Heart left ventricle (tissue), 16 donors: Measurements from ENCODE around the gene BICC1. TPM values are rescaled to one million over a fixed set of nuclear protein-coding genes. Genes with fewer than 3 reads are reported as not detected.
A peak's percentile ranks its signal among the peaks of the same experiment; 100 is the strongest.

Experiments used
- ATAC-seq, 4 donors: fragments of 200-7000 bp; cut with Tn5 transposase; one replicate each; pipeline ENCODE4 v1.9.1; 2020 to 2022; ENCODE audit warnings: moderate library complexity in 4 of 4, mild to moderate bottlenecking in 3 of 4, moderate number of reproducible peaks in 1 of 4
- DNase-seq, 5 donors: peaks; one replicate each; pipeline ENCODE4 v3.0.0-alpha.2; 2020
- H3K27ac ChIP-seq, 12 donors: fragments of 200-600 bp; sonication (generic) in 4 of 12; one replicate each; pipeline versions ENCODE4 v1.5.0 to v1.8.0; 2016 to 2022; ENCODE audit warnings: mild to moderate bottlenecking in 2 of 12
- H3K27me3 ChIP-seq, 9 donors: fragments of 200-600 bp; sonication (generic) in 2 of 9; one replicate each; pipeline versions ENCODE4 v1.5.1 to v1.8.0; 2016 to 2022; ENCODE audit warnings: mild to moderate bottlenecking in 3 of 9
- H3K36me3 ChIP-seq, 9 donors: fragments of 200-600 bp; sonication (generic) in 2 of 9; one replicate each; pipeline versions ENCODE4 v1.5.0 to v1.8.0; 2018 to 2022; ENCODE audit warnings: mild to moderate bottlenecking in 2 of 9
- H3K4me1 ChIP-seq, 12 donors: fragments of 200-600 bp; sonication (generic) in 4 of 12; one replicate each; pipeline versions ENCODE4 v1.5.0 to v1.8.0; 2016 to 2022; ENCODE audit warnings: mild to moderate bottlenecking in 3 of 12
- H3K4me3 ChIP-seq, 12 donors: fragments of 200-600 bp; sonication (generic) in 4 of 12; one replicate each; pipeline versions ENCODE4 v1.5.0 to v1.8.0; 2017 to 2022; ENCODE audit warnings: mild to moderate bottlenecking in 9 of 12, moderate library complexity in 4 of 12
- H3K9me3 ChIP-seq, 12 donors: fragments of 200-600 bp; sonication (generic) in 4 of 12; one replicate each; pipeline versions ENCODE4 v1.5.0 to v1.8.0; 2016 to 2022; ENCODE audit warnings: mild to moderate bottlenecking in 1 of 12
- POLR2A ChIP-seq, 2 donors: fragments of 450-650 bp; IDR thresholded peaks; one replicate each; pipeline ENCODE4 v1.6.1; 2017; ENCODE audit warnings: antibody characterized with exemption in 2 of 2, mild to moderate bottlenecking in 2 of 2, moderate library complexity in 2 of 2
- WGBS, 4 donors: extraction: QIAGEN DNeasy Blood & Tissue Kit in 2 of 4; methylation state at CpG; one replicate each; pipeline versions ENCODE4 v1.1.5 to v1.1.7; 2013 to 2018; 5-methylcytosine and 5-hydroxymethylcytosine counted together
- intact Hi-C, 10 donors: fragments of 100-400 bp; cut with DNase I; formaldehyde crosslinking; loops; one replicate each; pipeline versions ENCODE4 v1.11.1 to v1.14.2; 2022
- long read RNA-seq, 3 donors: library from polyadenylated mRNA; unstranded; transcript quantifications; one replicate each; pipeline ENCODE4 v2.0.0, GENCODE V29; 2020 to 2021
- polyA plus RNA-seq, 2 donors: library from polyadenylated mRNA; stranded (reverse); fragments of 200-250 nt; gene quantifications; one replicate each; pipeline ENCODE4 v1.2.3, GENCODE V29; 2013
- total RNA-seq, 9 donors: library from RNA; depleted of rRNA in 2 of 9; stranded (reverse); fragments of >200 nt in 2 of 9; fragmentation: NEBNext Ultra II Directional in 3 of 9; extraction: Animal tissue kit (Norgen Biotek cat#: 25700) in 3 of 9; gene quantifications; one replicate each; pipeline versions ENCODE4 v1.1.0 to v1.2.4, GENCODE V29; 2016 to 2023
- TF ChIP-seq, protein P1 (sequence below), 12 donors: fragments of 200-600 bp; sonication (generic) in 4 of 12; IDR thresholded peaks; one replicate each; pipeline versions ENCODE4 v1.5.0 to v1.8.0; 2018 to 2022; ENCODE audit warnings: antibody characterized with exemption in 12 of 12, mild to moderate bottlenecking in 5 of 12
- donor health status: ischemic (EF 13 %, LVEDD 7.1; RV severe dilation, severe dysfunction).
- donor health status: healthy with polysubstance abuse.
- donor health status: DM: no; HTN: yes; CAD: no.
- donor health status: DM: no; HTN: no; CAD: no.
- donor health status: ischemic (EF 25% LVEDD 6.9; RV normal size, moderate dysfunction).
- donor health status: ischemic (EF 25% LVEDD 5.7; RV mildly dilated, moderate dysfunction).
- donor health status: healthy.
- donor health status: DM: yes; HTN: yes; CAD: no.
- donor health status: ischemic (EF 35%, LVEDD 5.7; RV mildly dilated, moderate dysfunction).
- donor health status: nonischemic (EF 11% LVEDD 7.7; RV severe dilation, severe dysfunction).
- donor health status: DM: yes; HTN: yes; CAD: no.
- donor health status: PGD.
- donor health status: ischemic (EF 29% LVEDD 5.4; RV normal size, mild dysfunction).
- donor health status: nonischemic (EF 23%, LVEDD 6.1; RV moderate dilation, normal function).

The BICC1 gene, protein sequence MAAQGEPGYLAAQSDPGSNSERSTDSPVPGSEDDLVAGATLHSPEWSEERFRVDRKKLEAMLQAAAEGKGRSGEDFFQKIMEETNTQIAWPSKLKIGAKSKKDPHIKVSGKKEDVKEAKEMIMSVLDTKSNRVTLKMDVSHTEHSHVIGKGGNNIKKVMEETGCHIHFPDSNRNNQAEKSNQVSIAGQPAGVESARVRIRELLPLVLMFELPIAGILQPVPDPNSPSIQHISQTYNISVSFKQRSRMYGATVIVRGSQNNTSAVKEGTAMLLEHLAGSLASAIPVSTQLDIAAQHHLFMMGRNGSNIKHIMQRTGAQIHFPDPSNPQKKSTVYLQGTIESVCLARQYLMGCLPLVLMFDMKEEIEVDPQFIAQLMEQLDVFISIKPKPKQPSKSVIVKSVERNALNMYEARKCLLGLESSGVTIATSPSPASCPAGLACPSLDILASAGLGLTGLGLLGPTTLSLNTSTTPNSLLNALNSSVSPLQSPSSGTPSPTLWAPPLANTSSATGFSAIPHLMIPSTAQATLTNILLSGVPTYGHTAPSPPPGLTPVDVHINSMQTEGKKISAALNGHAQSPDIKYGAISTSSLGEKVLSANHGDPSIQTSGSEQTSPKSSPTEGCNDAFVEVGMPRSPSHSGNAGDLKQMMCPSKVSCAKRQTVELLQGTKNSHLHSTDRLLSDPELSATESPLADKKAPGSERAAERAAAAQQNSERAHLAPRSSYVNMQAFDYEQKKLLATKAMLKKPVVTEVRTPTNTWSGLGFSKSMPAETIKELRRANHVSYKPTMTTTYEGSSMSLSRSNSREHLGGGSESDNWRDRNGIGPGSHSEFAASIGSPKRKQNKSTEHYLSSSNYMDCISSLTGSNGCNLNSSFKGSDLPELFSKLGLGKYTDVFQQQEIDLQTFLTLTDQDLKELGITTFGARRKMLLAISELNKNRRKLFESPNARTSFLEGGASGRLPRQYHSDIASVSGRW
- total RNA-seq (10 to 100 TPM in 2 of 9 donors, 1 to 10 TPM in 7; 3.5 to 18.7 (median 4.8) TPM), polyA plus RNA-seq (1 to 10 TPM; 1.6 to 2.1 TPM)
- long read RNA-seq, donor 1, full-length matches to known transcripts, result 1 of 4 reads
- long read RNA-seq, donor 1, partial matches to known transcripts, result 1 of 4 reads
- long read RNA-seq, donor 1, other reads (novel, unspliced or antisense), result 2 of 4 reads
- long read RNA-seq, donor 2, partial matches to known transcripts, result 1 of 1 reads
- long read RNA-seq, donor 2, other reads (novel, unspliced or antisense), result 0 of 1 reads
- long read RNA-seq, donor 3, full-length matches to known transcripts, result 1 of 4 reads
- long read RNA-seq, donor 3, partial matches to known transcripts, result 1 of 4 reads
- long read RNA-seq, donor 3, other reads (novel, unspliced or antisense), result 2 of 4 reads

- intact Hi-C loops, result loop anchor here in 2 of 10 donors (5.0 to 10.0 kb wide), 2 partner anchors 35 to 262 kb away; no protein-coding TSS in a partner anchor
- peaks cover 0 to 15% (median 0%) of the 10 kb centered on the region in 12 donors for H3K4me1 ChIP-seq
- no peaks in the 10 kb centered on the region for H3K9me3 ChIP-seq
- H3K36me3 ChIP-seq, result no peaks in the 10 kb centered on the region
- ATAC-seq, result peak; percentile 63 to 89 (median 83)
- DNase-seq, result peak; percentile 31 to 65 (median 50)
- WGBS, 4 donors, result 0 to 1% (median 1%) methylated on average over 27 to 82 of the region's 82 CpGs
- H3K4me3 ChIP-seq, result peak within 1 kb of the TSS; percentile 41 to 85 (median 62)
- H3K27ac ChIP-seq, result peak within 1 kb of the TSS; percentile 58 to 88 (median 74)
- TF ChIP-seq POLR2A (IDR thresholded peaks at IDR 0.05), result no peak
- TF ChIP-seq, protein P1, sequence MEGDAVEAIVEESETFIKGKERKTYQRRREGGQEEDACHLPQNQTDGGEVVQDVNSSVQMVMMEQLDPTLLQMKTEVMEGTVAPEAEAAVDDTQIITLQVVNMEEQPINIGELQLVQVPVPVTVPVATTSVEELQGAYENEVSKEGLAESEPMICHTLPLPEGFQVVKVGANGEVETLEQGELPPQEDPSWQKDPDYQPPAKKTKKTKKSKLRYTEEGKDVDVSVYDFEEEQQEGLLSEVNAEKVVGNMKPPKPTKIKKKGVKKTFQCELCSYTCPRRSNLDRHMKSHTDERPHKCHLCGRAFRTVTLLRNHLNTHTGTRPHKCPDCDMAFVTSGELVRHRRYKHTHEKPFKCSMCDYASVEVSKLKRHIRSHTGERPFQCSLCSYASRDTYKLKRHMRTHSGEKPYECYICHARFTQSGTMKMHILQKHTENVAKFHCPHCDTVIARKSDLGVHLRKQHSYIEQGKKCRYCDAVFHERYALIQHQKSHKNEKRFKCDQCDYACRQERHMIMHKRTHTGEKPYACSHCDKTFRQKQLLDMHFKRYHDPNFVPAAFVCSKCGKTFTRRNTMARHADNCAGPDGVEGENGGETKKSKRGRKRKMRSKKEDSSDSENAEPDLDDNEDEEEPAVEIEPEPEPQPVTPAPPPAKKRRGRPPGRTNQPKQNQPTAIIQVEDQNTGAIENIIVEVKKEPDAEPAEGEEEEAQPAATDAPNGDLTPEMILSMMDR (IDR thresholded peaks at IDR 0.05), result peak in 3 of 12 donors; percentile 7 to 16 (median 11)
- peaks cover 0 to 49% (median 3%) of the 10 kb centered on the region in 9 donors for H3K27me3 ChIP-seq
Measured at GRCh38 chr10:58512491-58513187, at the start of gene BICC1. BICC1 (plus strand) TSS chr10:58512872; CDS start chr10:58513144, 272 bp downstream.

DNA sequence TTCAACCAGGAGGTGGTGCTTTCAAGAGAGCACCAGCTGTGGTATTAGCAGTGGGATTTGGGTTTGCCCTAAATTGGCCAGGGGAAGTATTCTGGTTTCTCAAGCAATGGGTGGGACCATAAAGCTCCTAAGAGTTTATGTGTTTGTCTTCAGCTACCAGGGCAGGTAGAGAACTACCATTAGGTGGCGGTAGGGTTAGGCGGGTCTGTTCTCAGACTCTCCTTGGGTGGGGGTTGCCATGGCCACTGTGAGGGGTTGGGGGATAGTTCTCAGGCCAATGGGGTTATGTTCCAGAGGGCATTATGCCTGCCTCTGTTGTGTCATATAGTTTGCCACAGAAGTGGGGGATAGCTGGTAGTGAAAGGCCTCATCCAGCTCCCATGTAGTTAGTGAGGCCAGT lies 47.7 kb upstream of the BICC1 start:
- peaks cover 0 to 18% (median 0%) of the 10 kb centered on the region in 12 donors for H3K9me3 ChIP-seq
- ATAC-seq, result no peak
- no peak for TF ChIP-seq POLR2A (IDR thresholded peaks at IDR 0.05)
- TF ChIP-seq, protein P1 (IDR thresholded peaks at IDR 0.05), result no peak
- DNase-seq, result no peak
- intact Hi-C loops, result no loop called here
- peaks cover 0 to 4% (median 0%) of the 10 kb centered on the region in 12 donors for H3K4me1 ChIP-seq
- no peak overlapping the region for H3K4me3 ChIP-seq
- H3K27me3 ChIP-seq, result no peaks in the 10 kb centered on the region
- peak overlapping the region in 1 of 12 donors; percentile 31 for H3K27ac ChIP-seq
- WGBS, 4 donors, result 64 to 100% (median 89%) methylated on average over 2 of the region's 2 CpGs
- H3K36me3 ChIP-seq, result no peaks in the 10 kb centered on the region

- Histone ChIP-seq H3K27me3 (no peaks in the 10 kb centered on the region), H3K36me3 (no peaks in the 10 kb centered on the region), H3K27ac (no peak overlapping the region), H3K4me1 (peaks cover 0 to 4% (median 0%) of the 10 kb centered on the region in 12 donors), H3K9me3 (peaks cover 0 to 13% (median 0%) of the 10 kb centered on the region in 12 donors), H3K4me3 (no peak overlapping the region)
- ATAC-seq (no peak), DNase-seq (no peak)
- intact Hi-C loops, result no loop called here
- WGBS, 4 donors, result 30 to 65% (median 51%) methylated on average over 4 of the region's 4 CpGs
- no peak for TF ChIP-seq POLR2A (IDR thresholded peaks at IDR 0.05)
- TF ChIP-seq, protein P1 (IDR thresholded peaks at IDR 0.05), result no peak
Measured at GRCh38 chr10:58465629-58466028, 47.0 kb upstream of the BICC1 start.
